ENCODE data around the gene STN1. TPM values are rescaled to one million over a fixed set of nuclear protein-coding genes. Genes with fewer than 3 reads are reported as not detected.

Gene STN1
- total and polyA plus RNA-seq, 2 experiments from 2014 or later: 43.5 to 44.7 TPM

DNA sequence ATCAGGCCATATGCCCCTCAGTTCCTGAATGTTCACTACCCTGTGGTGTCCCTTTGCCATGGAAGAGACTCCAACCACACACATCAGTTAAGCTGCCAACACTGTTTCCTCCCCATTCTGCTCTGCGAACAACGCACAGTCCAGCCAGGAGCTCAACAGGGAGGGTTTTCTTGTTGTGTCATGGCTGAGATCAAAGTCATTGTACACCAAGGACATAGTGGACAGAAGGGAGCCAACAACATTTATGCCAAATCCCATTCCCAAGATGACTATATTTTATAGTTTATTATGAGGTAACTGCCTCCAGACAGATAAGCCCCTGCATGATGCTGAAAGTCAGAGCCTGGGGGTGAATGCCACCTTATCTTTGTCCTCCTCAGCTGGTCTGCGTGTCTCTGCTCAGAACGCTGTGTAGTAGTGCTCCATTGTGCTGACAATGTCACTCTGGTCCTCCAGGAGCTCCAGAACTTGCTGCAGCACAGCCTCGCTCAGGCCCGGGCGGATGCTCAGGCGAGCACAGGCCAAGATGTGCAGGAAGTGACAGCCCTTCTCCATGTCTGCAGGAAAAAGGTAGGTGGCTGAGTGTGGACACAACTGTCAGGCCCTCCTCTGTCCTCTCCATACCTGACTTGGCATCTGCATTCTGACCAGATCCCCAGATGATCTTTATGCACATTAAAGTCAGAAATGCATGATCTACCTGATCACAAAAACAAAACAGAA lies 35.5 kb downstream of the STN1 start:
- Histone ChIP-seq H3K9me3 (ENCODE audit: low read depth) (no peaks in the 10 kb centered on the region), H3K36me3 (peaks cover 6% of the 10 kb centered on the region), H3K27ac (peak overlapping the region; percentile 65), H3K4me3 (no peak overlapping the region), H3K4me1 (ENCODE audit: low read depth) (peaks cover 31% of the 10 kb centered on the region), H3K27me3 (no peaks in the 10 kb centered on the region)
- no peak for TF ChIP-seq CTCF (IDR thresholded peaks at IDR 0.05; ENCODE audit: low read depth, low read length)
- DNase-seq (ENCODE audit: low read depth in 1 of 2, low spot score in 1 of 2): no peak

DNA sequence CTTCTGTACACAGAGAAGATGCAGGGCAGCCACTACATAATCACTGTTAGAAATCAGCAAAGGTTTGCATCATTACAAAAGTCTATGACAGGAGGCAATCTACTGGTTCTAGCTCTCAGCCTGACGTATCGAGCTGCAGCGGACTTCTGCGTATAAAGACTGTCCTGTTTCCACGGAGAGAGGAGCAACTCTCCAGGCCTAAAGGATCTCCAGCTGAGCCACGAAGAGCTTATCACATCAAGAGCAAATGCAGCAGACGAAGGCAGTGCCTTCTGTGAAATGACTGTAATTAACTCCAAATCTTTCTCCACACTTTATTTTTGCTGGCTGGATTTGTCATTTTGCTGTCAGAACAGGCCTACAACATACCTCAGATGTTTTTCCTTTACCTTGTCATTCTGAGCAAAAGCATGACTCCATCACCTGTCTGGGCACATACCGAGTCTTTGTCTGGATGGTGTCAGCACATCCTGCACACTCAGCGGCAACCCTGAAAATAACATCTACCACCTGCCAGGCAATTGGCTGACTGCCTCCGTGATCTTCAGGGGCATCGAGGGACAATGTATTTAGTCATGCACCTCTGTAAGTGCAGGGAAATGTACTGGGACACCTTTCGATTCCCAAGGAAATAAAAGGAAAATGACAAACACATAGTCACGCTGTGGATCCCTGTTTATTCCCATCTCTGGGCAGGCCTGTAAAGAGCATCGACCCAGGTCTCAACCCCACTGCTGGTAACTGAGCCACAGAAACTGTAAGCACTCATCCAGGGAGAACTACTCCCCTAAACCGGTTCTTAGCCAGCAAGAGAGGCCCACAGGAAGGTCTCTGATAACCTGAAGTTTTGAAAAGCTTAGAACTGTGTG lies 36.3 kb downstream of the STN1 start:
- no peaks in the 10 kb centered on the region for H3K9me3 ChIP-seq (ENCODE audit: low read depth)
- peaks cover 31% of the 10 kb centered on the region for H3K4me1 ChIP-seq (ENCODE audit: low read depth)
- H3K4me3 ChIP-seq: no peak overlapping the region
- TF ChIP-seq CTCF (IDR thresholded peaks at IDR 0.05; ENCODE audit: low read depth, low read length): no peak
- H3K27me3 ChIP-seq: no peaks in the 10 kb centered on the region
- peak overlapping the region; percentile 65 for H3K27ac ChIP-seq
- DNase-seq (ENCODE audit: low read depth in 1 of 2, low spot score in 1 of 2): peak in 1 of 2 donors; percentile 30
- peaks cover 2% of the 10 kb centered on the region for H3K36me3 ChIP-seq

DNA sequence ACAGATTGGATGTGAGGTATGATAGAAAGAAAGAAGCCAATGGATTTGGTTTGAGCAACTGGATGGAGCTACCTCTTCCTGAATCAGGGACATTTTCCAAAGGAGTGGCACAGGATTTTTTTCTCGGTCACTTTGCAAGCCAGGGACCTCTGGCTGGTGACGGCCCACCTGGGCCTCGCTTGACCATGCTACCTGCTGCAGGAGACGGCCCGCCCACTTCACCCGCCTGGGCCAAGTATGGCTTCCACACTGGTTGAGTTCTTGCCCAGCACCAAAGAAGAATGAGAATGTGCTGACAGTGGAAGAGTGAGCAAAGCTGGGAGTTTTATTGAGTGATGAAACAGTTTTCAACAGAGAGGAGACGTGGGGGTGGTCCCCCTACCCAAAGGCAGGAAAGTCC lies 38.2 kb downstream of the STN1 start:
- TF ChIP-seq CTCF (IDR thresholded peaks at IDR 0.05; ENCODE audit: low read depth, low read length): no peak
- Histone ChIP-seq H3K36me3 (no peaks in the 10 kb centered on the region), H3K27ac (peak overlapping the region; percentile 65), H3K4me3 (no peak overlapping the region), H3K27me3 (no peaks in the 10 kb centered on the region), H3K9me3 (ENCODE audit: low read depth) (no peaks in the 10 kb centered on the region), H3K4me1 (ENCODE audit: low read depth) (peaks cover 31% of the 10 kb centered on the region)
- DNase-seq (ENCODE audit: low read depth in 1 of 2, low spot score in 1 of 2): no peak

- Histone ChIP-seq H3K36me3 (no peaks in the 10 kb centered on the region), H3K4me3 (no peak overlapping the region), H3K9me3 (ENCODE audit: low read depth) (no peaks in the 10 kb centered on the region), H3K4me1 (ENCODE audit: low read depth) (peaks cover 31% of the 10 kb centered on the region), H3K27me3 (no peaks in the 10 kb centered on the region), H3K27ac (no peak overlapping the region)
- DNase-seq (ENCODE audit: low read depth in 1 of 2, low spot score in 1 of 2): no peak
- TF ChIP-seq CTCF (IDR thresholded peaks at IDR 0.05; ENCODE audit: low read depth, low read length): no peak
These were observed 38.6 kb downstream of the STN1 start for GRCh38 chr10:103879409-103879808.

- Histone ChIP-seq H3K27ac (no peak overlapping the region), H3K9me3 (ENCODE audit: low read depth) (no peaks in the 10 kb centered on the region), H3K4me3 (no peak overlapping the region), H3K4me1 (ENCODE audit: low read depth) (peaks cover 31% of the 10 kb centered on the region), H3K27me3 (no peaks in the 10 kb centered on the region), H3K36me3 (no peaks in the 10 kb centered on the region)
- no peak for TF ChIP-seq CTCF (IDR thresholded peaks at IDR 0.05; ENCODE audit: low read depth, low read length)
- no peak for DNase-seq (ENCODE audit: low read depth in 1 of 2, low spot score in 1 of 2)
These were observed 40.1 kb downstream of the STN1 start for GRCh38 chr10:103877861-103878260.
